Fibroblast of skin of right biceps (primary cell): ENCODE data around the gene TMEM132C.
"Not testable (repeated sequence)": the region's sequence is repeated elsewhere in the genome, so short reads cannot be mapped to it uniquely, and the experiment has no call there.

ENCODE experiments used
- DNase-seq: peaks from one replicate; pipeline ENCODE4 v3.0.0-alpha.2; 2013

The TMEM132C gene

DNA sequence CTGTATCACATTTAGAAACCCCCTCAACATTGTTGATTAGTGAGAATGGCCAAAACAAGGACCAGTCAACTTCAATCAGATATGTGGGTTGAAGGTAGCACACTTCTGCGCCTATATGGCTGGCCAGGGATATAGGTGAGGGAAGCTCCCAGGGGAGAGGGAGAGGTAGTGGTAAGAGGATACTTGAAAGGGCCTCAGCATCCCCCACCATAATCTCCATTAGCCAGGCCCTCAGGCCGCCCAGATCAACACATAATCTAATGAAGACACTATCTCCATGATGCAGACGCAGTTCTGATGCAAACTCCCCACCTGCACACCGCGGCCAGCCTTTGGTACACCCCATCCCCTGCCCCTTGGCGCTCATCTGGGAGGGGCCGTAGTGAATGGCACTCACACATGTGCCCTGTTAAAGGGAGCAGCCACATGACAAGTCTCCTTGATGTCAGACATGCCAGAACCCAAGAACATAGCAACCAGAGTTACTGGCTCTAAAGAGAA, 158.0 kb downstream of the TMEM132C start:
- no peak for DNase-seq

DNA sequence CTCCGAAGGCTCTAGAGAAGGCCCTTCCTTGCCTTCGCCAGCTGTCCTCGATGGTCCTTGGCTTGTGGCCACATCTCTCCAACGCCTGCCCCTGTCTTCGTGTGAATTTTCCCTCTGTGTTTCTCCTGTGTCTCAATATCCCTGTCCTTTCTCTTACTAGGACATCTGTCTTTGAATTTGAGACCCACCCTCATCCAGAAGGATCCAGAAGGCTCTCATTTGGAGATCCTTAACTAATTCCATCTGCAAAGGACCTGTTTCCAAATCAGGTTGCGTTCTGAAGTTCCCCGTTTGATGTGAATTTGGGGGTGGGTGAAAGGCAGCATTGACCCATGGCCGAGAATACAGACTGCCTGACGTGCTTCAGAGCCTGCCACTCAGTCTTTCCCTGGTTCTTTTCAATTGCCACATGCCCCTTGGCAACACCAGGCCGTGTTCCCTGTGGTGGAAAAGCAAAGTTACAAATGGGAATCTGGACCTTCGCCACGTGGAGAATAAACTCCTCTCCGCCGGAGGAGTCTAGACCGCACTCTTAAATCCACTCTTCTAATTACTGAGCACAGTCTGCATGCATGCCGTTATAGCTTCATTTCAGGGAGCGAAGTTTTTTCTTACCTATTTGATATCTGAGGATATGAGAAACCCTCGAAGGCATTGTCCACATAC, 158.8 kb downstream of the TMEM132C start:
- no peak for DNase-seq

DNA sequence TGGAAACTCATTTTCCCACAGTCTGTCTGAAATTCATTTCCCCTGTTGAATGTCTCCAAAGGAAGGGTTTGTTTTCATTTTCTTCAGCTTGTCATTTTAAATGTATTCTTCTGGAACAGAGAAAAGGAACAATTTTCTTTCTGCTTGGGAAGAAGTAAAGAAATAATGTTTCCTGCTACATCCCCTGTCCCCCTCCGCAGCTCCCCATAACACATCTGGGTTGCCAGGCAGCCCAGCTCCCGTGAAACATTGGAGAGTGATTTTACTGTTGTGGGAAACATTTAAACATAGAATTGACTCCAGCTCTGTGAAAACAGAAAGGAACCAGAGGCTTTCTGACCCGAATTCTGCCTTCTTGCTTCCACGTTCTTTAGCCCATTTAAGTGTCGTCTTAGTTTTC, 159.5 kb downstream of the TMEM132C start:
- no peak for DNase-seq

DNA sequence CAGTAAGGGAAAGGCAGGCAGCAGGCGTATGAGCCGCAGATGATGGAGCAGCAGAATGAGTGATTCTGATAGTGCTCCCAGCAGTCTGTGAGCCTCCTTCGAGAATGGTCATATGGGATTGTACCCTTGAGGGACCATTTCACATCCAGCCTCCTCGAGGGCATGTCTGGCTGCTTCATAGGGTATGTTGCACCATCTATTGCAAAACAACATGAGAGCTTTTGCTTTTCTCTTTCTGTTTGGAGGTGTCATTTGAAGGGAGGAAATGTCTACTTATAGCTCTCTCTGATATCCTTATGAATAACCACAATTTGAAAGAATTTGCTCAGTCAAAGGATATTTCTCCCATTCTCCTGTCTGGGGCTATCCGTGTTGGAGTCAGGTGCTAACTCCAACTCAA, 172.8 kb downstream of the TMEM132C start:
- DNase-seq, result no peak

DNA sequence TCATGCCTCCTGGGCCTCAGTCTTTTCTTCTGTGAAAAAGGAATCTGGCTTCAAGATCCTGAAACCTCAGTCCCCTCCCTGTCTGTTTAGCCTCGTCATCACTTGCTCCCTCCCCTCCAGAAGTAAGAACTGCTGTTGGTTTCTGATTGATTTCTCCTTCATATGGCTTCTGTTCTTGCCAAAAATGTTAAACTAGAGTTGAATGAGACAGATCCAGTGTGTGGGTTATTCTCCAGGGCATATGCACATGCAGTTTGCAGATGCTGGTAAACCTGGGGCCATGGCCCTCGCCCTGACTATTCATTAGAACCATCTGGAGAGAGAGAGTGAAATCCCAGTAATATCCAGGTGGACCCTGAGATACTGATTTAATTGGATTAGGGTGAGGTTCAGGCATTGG, 175.1 kb downstream of the TMEM132C start:
- no peak for DNase-seq

DNA sequence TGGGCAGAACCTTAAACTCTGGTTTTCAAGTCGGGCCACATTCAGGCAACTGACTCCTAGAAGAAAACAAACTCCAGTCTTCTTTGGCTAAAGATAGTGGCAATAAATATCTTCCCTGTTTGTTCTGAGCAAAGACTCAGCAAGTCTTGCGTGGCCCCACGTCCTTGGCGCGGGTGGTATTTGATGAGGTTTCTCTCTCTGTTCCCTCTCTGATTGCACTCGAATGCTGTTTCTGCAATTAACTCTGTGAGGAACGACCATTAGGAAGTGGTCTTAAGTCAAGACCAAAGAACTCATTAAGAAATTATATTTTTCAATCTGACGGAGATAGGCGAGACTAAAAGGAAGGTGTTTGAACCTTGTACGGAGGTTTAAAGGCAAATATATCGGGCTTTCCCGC, 177.6 kb downstream of the TMEM132C start:
- no peak for DNase-seq

DNA sequence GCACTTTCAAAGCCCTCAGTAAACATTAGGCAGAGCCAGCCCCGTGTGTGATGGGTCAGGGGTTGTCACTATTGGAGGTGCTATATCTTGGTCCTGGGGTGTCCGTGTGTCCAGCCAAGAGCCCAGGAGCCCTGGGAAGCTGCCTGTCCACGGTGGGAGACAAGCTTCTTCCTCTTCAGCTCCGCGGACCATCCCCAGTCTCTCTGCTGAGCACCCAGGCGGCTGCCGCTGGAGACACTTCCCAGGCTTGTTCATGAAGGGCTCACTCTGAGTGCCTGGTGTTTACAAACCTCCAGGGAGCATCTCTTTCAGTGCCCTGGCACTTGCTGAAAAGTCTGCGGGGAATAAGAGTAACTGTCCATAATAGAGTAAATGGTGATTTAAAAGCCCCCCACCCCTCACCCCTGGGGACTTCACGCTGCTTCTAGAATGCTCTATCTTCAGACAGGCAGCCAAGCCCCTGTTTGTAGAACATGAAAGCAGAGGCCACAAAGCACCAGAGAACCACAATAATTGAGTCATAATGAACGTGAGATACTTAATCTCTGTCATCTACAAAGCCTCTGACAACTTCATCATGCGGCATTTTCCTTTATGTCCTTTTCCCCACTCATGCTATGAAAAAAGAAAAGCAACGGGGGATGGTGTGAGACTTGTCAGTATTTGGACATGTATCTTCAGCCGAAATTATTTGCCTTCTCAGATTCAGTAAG, 178.6 kb downstream of the TMEM132C start:
- DNase-seq, result no peak

DNA sequence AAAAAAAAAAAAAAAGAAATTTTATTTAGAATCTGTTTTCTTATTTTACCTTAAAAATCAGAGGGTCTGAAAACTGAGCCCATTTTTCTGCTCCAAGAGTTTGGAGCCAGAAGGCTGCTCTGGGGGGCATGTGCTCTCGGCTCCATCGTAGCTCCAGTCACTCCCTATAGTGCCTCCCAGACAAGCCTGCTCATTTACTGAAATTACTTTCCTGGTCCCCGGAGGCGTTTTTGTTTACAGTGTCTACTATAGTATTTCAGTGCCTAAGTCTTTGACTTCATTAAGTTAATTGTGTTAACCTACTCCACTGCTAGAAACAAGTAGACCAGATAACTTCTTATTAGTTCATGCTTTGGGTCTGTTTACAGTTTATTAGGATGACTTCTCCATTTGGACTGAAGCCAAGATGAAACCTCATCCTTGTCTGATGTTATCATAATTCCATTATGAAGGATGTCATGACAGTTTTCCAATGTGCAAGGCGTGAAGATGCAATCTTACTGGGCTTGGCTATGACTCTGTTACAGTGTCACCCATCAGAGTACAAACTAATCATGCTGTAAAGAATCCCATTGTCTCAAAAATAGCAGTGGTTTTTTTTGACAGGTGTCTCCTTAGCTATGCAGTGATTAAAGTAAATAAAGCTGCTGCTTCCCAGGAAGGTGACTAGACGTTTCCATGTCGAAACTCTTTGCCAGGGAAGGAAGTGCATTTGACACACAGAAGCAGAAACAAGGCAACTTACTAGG, 182.3 kb downstream of the TMEM132C start:
- peak; percentile 19 for DNase-seq

DNA sequence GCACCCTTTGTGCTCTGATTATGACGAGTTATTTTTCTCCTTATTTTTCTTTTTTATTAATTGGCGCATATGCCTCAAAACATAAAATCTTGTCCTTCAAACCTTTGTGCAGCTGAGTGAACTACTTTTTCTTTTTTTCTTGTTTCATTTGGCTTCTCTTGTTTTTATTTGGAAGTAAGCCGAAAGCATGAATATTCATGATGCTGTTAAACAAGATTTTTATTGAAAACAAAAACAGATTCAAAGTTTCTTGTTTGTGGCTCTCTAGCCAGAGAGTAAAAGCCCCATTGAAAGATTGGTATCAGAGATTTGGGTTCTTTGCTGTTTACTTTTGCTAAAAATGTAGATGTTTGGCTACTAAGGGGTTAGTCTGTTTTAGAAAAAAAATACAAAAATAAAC, 183.8 kb downstream of the TMEM132C start:
- no peak for DNase-seq

DNA sequence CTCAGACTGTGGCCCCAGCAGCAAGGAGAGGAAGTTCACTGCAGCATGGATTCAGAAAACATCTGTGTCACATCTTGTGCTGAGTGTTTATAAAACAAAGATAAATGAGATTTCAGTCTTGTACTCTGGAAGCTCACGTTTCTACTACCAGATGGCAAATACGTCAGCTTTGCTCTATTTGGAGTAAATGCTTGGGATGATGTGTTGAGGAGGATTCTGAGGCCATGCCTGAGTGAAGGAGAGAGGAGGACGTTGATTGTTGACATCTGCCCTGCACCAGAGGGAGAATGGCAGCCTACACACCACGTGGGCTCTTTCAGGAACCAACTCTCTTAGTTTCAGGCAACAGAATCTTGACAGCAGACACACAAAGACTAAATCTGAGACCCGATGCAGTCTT, 188.9 kb downstream of the TMEM132C start:
- no peak for DNase-seq

DNA sequence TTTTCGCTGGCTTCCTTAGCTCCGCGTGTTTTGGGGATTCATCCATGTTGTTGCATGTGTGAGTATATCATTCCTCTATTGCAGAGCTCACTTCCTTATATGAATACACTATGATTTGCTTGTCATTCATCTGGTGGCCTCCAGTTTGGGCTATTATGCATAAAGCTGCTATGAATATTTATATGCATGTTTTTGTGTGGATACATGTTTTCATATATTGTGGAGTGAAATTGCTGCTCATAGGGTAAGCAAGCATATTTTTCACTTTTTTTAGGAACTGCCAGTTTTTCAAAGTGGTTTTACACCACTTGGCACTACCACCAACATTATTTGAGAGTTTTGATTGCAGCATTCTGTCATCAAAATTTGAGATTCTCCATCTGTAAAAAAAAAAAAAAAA, 190.0 kb downstream of the TMEM132C start:
- DNase-seq, result no peak

DNA sequence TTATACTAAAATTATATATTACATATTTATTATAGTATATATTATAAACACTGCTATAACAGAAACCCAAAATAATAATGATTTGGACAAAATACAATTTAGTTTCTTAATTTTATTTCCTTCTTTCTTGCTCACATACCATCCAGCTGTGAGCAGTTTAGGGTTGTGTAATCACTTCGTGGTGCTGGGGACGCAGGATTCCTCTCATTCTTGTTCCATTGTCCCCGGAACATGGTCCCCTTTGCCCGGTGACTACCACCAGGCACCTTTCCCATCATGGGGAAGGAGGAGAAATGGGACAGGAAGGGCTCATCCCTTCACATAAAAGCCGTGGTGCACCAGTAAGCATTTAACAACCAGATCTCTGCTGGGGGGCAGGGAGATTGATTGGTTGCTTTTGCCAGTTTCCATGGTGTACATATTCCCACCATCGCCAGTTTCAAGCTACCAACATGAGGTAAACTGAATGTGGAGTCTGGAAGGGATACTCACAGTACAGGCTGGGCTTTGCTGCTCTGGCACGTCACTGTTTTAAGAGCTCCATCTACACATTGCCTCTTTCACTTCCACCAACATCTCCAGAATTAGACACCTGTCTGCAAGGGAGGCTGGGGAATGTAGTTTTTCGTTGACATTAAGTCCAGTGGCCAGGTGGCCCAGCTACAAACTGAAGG, 191.5 kb downstream of the TMEM132C start:
- DNase-seq, result no peak

DNA sequence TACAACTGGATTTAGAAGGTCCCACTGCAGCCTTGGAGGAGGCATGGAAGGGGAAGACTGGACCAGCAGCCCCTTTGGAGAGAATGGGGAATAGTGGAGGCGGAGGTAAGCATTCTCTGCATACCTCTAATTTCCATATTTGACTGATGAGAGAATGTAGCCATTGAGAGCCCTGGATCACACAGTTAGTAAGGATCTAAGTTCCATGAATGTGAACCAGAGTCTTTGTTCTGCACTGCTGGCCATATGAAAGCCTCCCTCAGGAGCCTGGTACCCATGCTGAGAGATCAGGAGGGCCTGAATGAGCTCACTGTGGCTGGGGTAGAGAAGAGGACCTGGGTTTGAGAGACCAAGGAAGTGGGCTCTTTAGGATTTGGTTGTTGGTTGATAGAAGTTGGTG, 192.1 kb downstream of the TMEM132C start:
- DNase-seq, result no peak

DNA sequence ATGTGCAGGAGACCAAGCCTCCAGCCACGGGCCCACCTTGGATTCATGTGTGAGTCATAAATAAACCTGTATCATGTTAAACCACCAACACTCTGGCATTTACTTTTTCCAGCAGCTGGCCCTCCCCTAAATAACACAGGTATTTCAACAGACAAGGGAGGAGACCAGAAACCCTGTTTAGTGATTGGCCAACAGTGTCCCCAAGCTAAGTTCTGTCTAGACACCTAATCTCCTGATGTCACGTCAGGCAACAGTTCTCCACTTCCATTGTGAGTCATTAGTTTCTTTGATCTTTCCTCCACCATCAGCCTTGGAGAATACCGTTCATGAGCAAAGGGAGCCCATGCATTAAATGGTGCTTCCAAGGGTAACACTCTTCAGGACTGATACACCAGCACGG, 196.9 kb downstream of the TMEM132C start:
- no peak for DNase-seq

DNA sequence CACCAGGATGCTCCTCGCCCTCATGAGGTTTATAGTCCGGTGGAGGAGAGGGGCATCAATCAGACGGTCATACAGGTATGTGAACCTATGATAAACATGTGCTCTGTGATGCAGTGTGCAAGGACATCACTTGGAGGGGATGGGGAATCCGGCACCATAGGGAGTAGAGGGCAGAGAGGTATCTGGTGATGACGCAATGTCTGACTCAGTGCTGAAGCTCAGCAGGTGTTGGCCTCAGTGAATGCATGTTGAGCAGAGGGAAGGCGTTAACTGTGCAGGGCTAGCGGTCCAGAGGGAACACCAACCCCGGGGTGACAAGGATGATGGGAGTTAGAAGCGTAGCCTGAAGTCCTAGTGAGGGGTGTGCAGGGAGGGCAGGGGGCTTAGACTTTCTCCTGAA, 200.9 kb downstream of the TMEM132C start:
- DNase-seq, result no peak

DNA sequence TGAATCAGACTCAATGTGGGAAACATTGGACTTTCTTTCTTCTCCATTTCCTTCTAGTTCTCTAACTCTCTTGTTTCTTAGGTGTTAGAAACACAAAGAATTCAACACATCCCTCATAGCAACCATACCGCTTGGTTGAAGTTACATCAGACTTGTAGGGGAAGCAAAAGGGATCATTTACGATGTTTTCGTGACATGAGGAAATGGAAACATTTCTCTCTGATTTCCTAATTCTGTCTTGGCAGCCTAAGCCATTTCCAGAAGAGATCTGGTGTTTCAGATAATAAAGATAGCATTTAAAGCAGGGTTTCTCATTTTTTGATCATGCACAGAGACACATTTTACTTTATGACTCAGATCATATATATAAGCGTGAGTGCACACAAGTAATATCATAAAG, 202.0 kb downstream of the TMEM132C start:
- DNase-seq, result no peak

DNA sequence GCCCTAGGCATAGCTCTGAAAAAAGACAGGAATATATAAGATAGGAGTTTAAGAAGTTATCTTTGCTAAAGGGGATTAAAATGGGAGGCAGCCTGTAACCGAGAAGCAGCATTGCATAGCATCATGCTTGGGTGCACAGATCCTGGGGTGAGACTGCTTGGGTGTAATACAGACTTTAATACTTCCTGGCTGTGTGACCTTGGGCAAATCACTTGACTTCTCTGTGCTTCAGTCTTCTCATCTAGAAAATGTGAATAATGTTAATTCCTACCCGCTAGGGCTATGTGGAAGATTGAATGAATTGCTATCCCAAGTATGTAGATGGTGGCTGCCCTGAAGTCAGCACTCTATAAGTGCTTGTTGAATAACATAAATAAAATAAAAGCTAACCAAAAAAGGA, 204.5 kb downstream of the TMEM132C start:
- DNase-seq, result no peak

DNA sequence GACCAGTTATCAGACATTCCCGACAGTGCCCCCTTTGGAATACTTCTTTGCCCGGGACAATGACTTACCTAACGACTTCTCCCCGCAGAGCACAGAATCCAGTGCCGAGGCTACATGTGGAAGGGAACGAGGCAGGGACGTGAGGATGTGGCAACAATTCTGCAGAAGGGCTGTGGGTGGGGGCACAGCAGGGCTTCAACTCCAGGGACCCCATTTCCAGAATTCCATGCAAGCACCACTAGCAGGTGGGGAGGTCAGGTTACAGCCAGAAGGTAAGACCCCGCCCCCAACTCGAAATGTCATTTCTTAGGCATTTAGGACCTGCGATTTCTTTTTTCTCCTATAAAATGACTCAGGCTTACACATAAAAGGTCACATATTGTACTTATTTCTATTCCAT, 207.9 kb downstream of the TMEM132C start:
- no peak for DNase-seq

DNA sequence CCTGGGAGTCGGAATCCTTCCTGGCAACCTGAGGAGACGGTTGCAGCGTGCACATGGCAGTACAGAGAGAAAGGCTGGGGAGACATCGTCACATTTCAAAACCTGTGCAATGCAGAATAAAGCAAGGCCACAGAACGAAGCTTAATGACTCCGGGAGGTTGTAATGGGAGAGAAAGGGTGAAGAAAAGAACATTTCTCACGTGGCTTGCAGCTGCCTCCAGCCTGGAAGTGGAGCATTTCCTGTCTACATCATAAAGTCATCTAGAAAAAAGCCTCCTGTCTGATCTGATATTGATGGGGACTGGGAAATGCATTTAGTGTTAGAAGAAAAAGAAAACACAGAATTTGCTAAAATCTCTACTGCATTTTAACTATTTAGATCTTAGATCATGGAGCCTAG, 209.3 kb downstream of the TMEM132C start:
- DNase-seq, result no peak

DNA sequence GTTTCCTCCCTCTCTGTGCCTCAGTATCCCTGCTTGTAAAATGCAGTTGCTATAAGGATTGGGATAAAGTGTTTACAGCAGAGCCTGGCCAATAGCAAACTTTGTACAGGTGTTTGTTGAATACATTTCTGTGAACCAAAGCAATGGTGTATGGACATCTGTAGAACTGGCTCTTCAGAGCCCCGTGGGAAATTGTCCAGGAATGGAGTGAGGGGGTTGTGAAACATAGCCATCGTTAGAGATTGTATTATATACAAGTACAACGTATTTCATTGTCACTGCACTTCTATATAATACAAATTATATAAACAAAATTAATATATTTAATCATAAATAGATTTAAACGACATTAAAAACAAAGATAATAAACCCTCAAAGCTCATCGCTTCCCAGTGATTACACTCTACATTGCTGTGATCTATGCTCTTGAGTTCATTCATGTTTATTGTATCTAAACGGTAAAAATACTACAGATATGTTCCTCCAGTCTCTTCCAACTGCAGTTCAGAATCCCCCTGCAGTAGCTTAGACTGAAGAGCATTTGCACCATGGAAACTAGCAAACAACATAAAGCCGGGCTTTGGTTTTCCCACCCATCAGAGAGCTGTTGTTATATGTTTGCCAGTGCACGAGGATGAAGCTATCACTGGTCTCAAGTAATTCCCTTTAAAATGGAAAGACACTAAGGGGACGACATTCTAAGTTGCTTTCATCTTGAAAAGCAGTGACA, 216.7 kb downstream of the TMEM132C start:
- no peak for DNase-seq

DNA sequence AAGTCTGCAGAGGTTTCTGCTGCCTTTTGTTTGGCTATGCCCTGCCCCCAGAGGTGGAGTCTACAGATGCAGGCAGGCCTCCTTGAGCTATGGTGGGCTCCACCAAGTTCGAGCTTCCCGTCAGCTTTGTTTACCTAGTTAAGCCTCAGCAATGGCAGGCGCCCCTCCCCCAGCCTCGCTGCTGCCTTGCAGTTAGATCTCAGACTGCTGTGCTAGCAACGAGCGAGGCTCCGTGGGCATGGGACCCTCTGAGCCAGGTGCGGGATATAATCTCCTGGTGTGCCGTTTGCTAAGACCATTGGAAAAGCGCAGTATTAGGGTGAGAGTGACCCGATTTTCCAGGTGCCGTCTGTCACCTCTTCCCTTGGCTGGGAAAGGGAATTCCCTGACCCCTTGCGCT, 230.4 kb downstream of the TMEM132C start:
- not testable (repeated sequence) for DNase-seq

DNA sequence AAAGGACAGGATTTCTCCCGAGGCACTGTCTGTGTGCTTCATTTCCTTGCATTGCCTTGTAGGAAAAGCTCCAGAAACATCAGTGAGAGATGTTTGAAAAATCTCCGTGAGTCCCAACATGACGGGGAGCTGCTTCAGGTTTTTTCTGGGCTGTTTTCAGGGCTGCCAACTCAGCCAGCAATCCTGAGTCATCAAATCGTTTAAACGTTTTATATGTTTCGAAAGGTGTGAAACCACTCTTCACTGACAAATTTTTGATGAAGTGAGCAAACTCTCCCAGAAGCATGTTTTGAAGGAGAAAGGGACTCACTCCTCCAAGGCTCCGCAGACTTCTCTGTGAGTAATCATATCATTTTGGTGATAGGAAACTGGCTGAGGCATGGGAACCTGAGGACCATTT, 240.5 kb downstream of the TMEM132C start:
- no peak for DNase-seq

DNA sequence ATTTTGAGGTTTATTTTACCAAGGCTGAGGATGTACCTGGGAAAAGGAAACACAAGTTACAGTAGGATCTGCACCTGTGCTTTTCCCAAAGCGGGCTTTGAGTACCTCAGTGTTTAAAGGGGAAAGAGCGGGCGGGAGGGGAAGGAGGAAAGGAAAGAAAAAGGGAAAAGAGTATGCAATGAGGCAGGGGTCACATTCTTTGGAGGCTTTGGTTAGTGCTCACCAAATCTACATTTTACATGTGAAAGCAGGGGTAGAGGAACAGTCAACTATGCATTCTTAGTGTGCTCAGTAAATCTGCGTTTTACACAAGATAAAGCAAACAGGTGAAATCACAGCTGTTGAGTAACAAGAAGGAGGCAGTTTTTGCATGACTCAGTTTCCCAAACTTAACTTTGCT, 242.2 kb downstream of the TMEM132C start:
- DNase-seq, result no peak
